ENCODE data around the gene RNPS1. TPM values are rescaled to one million over a fixed set of nuclear protein-coding genes. Genes with fewer than 3 reads are reported as not detected.

RNPS1 gene
- total and polyA plus RNA-seq, 9 of the 15 experiments (the other 6 are each of a cell fraction or from before 2014, with no cell fraction given), result 44.9 to 338 (median 202) TPM

GRCh38 chr16:2250652-2251295 is 17.2 kb downstream of the RNPS1 start (continued):
- peak; percentile 36; the same call in 1 of the 2 replicates for TF ChIP-seq ATF3 (IDR thresholded peaks at IDR 0.05)
- TF ChIP-seq ATF3 (CRISPR knock-in tag; conservative IDR thresholded peaks at IDR 0.05), result no peak
- 0 out of 2 replicates have a peak, but pooled peaks have one; percentile 20 for TF ChIP-seq SMARCA4 (IDR thresholded peaks at IDR 0.05)
- no peak for TF ChIP-seq POLR3G (IDR thresholded peaks at IDR 0.05; ENCODE audit: extremely low read depth, insufficient read length, insufficient replicate concordance)
- TF ChIP-seq ZBTB17 (CRISPR knock-in tag; IDR thresholded peaks at IDR 0.05), result no peak
- TF ChIP-seq ATF4 (CRISPR knock-in tag; IDR thresholded peaks at IDR 0.05), result peak; percentile 53; the same call in 1 of the 2 replicates
- TF ChIP-seq CEBPB (tag; IDR thresholded peaks at IDR 0.05), result peak; percentile 66
- no peak for TF ChIP-seq U2AF2 (optimal IDR thresholded peaks at IDR 0.05; ENCODE audit: low read depth, low read length)
- TF ChIP-seq, protein P1, sequence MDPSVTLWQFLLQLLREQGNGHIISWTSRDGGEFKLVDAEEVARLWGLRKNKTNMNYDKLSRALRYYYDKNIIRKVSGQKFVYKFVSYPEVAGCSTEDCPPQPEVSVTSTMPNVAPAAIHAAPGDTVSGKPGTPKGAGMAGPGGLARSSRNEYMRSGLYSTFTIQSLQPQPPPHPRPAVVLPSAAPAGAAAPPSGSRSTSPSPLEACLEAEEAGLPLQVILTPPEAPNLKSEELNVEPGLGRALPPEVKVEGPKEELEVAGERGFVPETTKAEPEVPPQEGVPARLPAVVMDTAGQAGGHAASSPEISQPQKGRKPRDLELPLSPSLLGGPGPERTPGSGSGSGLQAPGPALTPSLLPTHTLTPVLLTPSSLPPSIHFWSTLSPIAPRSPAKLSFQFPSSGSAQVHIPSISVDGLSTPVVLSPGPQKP (CRISPR knock-in tag; IDR thresholded peaks at IDR 0.05), result no peak
- TF ChIP-seq, protein P2, sequence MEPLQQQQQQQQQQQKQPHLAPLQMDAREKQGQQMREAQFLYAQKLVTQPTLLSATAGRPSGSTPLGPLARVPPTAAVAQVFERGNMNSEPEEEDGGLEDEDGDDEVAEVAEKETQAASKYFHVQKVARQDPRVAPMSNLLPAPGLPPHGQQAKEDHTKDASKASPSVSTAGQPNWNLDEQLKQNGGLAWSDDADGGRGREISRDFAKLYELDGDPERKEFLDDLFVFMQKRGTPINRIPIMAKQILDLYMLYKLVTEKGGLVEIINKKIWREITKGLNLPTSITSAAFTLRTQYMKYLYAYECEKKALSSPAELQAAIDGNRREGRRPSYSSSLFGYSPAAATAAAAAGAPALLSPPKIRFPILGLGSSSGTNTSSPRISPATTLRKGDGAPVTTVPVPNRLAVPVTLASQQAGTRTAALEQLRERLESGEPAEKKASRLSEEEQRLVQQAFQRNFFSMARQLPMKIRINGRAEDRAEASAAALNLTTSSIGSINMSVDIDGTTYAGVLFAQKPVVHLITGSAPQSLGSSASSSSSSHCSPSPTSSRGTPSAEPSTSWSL (CRISPR knock-in tag; IDR thresholded peaks at IDR 0.05; ENCODE audit: borderline replicate concordance), result no peak
- TF ChIP-seq NFRKB (IDR thresholded peaks at IDR 0.05; ENCODE audit: low read depth), result 0 out of 2 replicates have a peak, but pooled peaks have one; percentile 1
- TF ChIP-seq ADNP (tag; IDR thresholded peaks at IDR 0.05), result 0 out of 2 replicates have a peak, but pooled peaks have one; percentile 37
- TF ChIP-seq CBX1 (IDR thresholded peaks at IDR 0.05; ENCODE audit: low read depth), result no peak
- TF ChIP-seq, protein P3, sequence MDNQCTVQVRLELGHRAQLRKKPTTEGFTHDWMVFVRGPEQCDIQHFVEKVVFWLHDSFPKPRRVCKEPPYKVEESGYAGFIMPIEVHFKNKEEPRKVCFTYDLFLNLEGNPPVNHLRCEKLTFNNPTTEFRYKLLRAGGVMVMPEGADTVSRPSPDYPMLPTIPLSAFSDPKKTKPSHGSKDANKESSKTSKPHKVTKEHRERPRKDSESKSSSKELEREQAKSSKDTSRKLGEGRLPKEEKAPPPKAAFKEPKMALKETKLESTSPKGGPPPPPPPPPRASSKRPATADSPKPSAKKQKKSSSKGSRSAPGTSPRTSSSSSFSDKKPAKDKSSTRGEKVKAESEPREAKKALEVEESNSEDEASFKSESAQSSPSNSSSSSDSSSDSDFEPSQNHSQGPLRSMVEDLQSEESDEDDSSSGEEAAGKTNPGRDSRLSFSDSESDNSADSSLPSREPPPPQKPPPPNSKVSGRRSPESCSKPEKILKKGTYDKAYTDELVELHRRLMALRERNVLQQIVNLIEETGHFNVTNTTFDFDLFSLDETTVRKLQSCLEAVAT (IDR thresholded peaks at IDR 0.05), result peak in 1 of 2 experiments; percentile 57; a peak in 1 of 4 replicates
- TF ChIP-seq EZH2 (IDR thresholded peaks at IDR 0.05; ENCODE audit: borderline replicate concordance, low read depth, low read length), result no peak
- TF ChIP-seq POLR2AphosphoS2 (IDR thresholded peaks at IDR 0.05; ENCODE audit: low read length), result no peak
- TF ChIP-seq ZNF609 (CRISPR knock-in tag; IDR thresholded peaks at IDR 0.05; ENCODE audit: borderline replicate concordance), result no peak

All from K562 (cell line).